ENCODE measurements around the gene FAM174B.

FAM174B gene

DNA sequence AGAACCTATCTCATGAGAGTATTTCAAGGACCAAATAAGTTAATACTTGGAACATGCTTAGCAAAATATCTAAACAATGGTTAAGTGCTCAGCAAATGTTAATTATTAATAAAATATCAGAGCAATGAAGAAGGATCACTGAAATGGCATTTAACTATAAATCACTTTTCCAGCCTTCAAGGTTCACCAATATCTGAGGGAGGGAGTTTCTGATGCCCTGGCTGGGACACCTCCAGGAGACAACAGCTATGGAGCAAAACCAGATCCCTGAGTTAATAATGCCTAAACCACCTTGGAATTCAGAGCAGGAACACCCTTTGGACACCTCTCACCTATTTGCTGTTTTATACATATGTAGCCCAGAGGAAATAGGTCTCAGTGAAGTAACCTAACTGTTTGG is 6.4 kb upstream of the FAM174B start:
- TF ChIP-seq, protein P1, sequence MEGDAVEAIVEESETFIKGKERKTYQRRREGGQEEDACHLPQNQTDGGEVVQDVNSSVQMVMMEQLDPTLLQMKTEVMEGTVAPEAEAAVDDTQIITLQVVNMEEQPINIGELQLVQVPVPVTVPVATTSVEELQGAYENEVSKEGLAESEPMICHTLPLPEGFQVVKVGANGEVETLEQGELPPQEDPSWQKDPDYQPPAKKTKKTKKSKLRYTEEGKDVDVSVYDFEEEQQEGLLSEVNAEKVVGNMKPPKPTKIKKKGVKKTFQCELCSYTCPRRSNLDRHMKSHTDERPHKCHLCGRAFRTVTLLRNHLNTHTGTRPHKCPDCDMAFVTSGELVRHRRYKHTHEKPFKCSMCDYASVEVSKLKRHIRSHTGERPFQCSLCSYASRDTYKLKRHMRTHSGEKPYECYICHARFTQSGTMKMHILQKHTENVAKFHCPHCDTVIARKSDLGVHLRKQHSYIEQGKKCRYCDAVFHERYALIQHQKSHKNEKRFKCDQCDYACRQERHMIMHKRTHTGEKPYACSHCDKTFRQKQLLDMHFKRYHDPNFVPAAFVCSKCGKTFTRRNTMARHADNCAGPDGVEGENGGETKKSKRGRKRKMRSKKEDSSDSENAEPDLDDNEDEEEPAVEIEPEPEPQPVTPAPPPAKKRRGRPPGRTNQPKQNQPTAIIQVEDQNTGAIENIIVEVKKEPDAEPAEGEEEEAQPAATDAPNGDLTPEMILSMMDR (conservative IDR thresholded peaks at IDR 0.05; ENCODE audit: control insufficient read depth, insufficient read depth, low read depth, low read length) = no peak
- no peak overlapping the region for H3K4me3 ChIP-seq (ENCODE audit: control insufficient read depth, low read depth, low read length)
- DNase-seq (ENCODE audit: low read depth) = no peak

DNA sequence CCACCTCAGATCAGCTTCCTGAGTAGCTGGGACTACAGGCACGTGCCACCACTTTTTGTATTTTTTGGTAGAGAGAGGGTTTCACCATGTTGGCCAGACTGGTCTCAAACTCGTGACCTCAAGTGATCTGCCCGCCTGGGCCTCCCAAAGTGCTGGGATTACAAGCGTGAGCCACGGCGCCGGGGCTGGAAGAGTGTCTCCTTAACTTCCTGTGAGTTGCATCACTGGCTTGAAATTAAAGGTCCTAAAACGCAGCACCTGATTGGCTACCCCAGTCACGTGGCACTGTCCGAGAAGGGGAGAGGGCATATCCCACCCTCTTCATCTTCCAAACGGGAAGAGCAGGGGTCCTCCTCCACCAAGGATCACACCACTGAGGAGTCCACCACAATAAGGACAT is 5.5 kb upstream of the FAM174B start:
- TF ChIP-seq, protein P1 (conservative IDR thresholded peaks at IDR 0.05; ENCODE audit: control insufficient read depth, insufficient read depth, low read depth, low read length) = no peak
- DNase-seq (ENCODE audit: low read depth) = no peak
- no peak overlapping the region for H3K4me3 ChIP-seq (ENCODE audit: control insufficient read depth, low read depth, low read length)

DNA sequence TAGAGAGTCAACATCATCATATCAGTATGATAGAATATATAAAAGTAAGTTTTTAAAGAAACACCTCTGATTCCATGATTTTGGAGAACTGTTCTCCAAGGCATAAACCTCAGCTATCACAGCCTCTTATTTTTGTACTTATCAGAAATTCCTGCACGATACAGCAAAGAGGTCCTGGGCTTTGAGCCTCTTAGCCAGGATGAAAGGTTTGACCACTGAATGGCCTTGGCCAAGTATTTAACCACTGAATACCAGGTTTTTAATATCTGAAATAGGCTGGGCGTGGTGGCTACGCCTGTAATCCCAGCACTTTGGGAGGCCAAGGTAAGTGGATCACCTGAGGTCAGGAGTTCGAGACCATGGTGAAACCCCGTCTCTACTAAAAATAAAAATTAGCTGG is 1.9 kb upstream of the FAM174B start:
- TF ChIP-seq, protein P1 (conservative IDR thresholded peaks at IDR 0.05; ENCODE audit: control insufficient read depth, insufficient read depth, low read depth, low read length) = no peak
- no peak for DNase-seq (ENCODE audit: low read depth)
- no peak overlapping the region for H3K4me3 ChIP-seq (ENCODE audit: control insufficient read depth, low read depth, low read length)

DNA sequence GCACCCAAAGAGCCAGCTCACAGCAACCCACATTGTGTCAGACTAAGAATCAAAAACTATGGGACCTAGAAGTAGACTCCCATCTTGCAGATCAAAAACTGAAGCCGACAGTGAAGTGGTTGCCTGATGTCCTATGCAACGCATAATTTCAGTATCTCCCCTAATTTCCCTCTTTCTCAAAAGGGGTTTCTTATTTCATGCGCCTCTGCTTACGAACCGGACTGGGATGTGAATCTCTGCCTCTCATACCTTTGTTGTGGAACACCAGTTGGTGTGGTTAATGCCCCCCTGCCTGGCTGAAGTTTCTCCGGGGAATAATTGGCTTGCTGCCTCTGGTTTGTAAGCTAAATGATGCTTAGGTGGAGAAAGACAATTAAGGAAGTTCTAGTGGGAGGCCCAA is 514 bp upstream of the FAM174B start:
- TF ChIP-seq, protein P1 (conservative IDR thresholded peaks at IDR 0.05; ENCODE audit: control insufficient read depth, insufficient read depth, low read depth, low read length) = no peak
- DNase-seq (ENCODE audit: low read depth) = no peak
- H3K4me3 ChIP-seq (ENCODE audit: control insufficient read depth, low read depth, low read length) = no peak overlapping the region

DNA sequence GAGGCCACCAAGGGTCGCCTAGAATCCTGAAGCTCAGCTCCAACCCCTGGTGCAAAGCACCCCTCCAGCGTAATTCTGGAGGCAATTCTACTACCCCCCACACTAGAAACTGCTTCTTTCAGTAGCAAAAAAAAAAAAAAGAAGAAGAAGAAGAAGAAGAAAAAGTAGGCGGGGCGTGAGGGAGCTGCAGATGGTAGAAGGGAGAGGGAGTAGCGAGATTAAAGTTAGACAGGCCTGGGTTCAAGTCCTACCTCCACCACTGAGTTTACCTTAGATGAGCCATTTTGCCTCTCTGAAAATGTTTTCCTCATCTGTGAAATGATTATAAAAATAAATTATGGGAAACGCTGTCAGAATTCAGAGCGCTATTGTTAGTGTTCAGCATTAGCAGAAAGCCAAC is 913 bp downstream of the FAM174B start:
- no peak for DNase-seq (ENCODE audit: low read depth)
- TF ChIP-seq, protein P1 (conservative IDR thresholded peaks at IDR 0.05; ENCODE audit: control insufficient read depth, insufficient read depth, low read depth, low read length) = no peak
- no peak overlapping the region for H3K4me3 ChIP-seq (ENCODE audit: control insufficient read depth, low read depth, low read length)

DNA sequence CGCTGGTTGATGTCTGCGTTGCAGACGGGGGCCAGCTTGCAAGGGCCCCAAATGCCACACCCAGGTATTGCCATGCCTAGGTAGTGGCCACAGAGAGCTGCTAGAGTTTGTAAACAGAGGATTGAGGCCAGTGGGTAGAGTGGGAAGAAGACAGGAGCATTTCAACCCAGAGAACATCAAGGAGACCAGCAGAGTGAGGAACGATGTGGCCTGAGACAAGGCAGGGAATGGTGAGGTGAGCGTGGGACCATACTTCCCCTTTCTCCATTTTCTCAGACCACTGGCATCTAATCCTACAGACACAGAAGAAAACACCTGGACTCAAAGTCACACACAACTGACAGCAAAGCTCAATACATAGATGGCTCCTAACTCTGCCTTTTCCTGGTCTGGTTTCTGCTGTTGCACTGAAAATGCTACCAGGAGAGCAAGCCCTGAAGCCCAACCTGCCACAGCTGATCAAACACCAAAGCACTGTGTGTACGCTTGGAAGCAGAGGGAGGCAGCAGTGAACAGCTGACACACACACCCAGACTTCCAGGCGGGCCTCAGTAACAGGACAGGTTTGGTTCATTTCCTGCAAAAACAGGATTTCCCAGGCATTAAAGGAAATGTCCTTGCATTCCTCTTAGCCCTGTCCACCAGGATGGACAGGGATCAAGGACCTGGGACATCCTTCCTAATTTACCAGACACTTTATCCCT is 1.6 kb downstream of the FAM174B start:
- no peak overlapping the region for H3K4me3 ChIP-seq (ENCODE audit: control insufficient read depth, low read depth, low read length)
- TF ChIP-seq, protein P1 (conservative IDR thresholded peaks at IDR 0.05; ENCODE audit: control insufficient read depth, insufficient read depth, low read depth, low read length) = no peak
- DNase-seq (ENCODE audit: low read depth) = no peak

DNA sequence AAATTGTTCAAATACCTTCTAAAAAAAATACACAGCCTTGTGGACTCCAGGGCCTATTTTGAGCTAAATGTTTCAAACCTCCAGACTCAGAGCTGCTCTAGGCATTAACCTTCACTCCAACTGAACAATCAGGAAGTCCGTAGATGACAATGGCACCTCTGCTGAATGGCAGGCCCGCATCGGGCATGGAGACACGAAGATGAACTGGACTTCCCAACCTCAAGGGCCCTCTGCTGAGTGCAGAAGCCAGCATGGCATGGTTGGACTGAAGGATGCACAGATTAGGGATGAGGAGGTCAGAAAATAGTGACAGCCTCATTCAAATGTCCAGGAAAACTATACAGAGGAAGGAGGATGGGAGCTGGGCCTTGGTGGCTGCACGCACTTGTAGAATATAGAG is 2.2 kb downstream of the FAM174B start:
- DNase-seq (ENCODE audit: low read depth) = no peak
- no peak overlapping the region for H3K4me3 ChIP-seq (ENCODE audit: control insufficient read depth, low read depth, low read length)
- TF ChIP-seq, protein P1 (conservative IDR thresholded peaks at IDR 0.05; ENCODE audit: control insufficient read depth, insufficient read depth, low read depth, low read length) = no peak
